ENCODE data around the gene NIT1.

NIT1 gene

GRCh38 chr1:161090617-161091016 is 27.3 kb upstream of the NIT1 start:
- TF ChIP-seq GATA3 (IDR thresholded peaks at IDR 0.05; ENCODE audit: low read depth, low read length) (no peak), GATA2 (IDR thresholded peaks at IDR 0.05; ENCODE audit: low read depth, low read length) (no peak)

DNA sequence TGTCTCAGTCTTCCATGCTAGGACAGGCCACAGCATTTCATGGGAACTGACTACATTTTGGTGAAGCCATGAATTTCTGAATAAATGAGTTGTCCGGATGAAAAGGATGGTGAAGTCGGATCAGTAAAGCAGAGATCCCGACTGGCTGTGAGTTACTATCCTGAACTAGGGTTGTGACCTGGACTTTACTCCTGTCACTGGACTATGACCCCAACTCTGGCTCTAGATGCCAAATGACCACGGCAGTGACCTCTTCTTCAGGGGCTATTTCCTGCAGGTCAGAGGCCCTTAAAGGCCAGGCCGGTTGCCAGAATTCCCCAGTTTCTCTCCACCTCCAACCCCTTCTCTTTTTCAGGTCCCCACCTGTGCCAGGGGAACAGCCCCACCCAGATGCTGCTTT is 26.8 kb upstream of the NIT1 start:
- TF ChIP-seq GATA3 (IDR thresholded peaks at IDR 0.05; ENCODE audit: low read depth, low read length) (no peak), GATA2 (IDR thresholded peaks at IDR 0.05; ENCODE audit: low read depth, low read length) (no peak)

DNA sequence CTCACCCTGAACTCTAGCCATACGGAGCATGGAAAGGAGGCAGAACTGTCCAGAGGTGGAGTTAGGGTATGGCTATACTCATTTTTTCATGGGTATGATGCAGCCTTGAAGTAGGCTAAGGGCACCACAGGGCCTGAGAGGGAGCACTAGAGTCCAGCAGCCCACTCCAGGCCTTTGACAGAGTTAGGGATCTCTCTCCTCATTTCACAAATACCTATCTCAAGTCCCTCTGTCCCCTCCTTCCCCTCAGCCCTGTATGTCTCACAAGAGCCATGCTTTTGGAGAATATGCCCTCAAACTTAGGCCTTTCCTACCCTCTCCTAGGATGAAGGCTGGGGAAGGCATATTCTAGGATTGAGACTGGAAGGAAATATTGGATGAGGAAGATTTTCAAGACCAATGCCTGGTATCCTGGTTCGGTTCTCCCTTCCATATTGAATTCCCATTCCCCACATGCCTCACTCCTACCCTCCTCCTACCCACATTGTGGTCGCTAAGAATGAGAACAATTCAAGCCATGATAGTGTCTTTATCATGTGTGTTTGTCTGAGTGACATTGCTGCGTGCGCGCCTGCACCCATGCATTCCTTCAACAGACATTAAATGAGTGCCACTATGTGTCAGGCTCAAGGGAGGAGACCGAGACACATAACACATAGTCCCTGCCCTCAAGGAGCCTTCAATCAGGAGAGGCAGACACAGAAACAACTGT is 26.0 kb upstream of the NIT1 start:
- no peak for TF ChIP-seq GATA2 (IDR thresholded peaks at IDR 0.05; ENCODE audit: low read depth, low read length)
- TF ChIP-seq GATA3 (IDR thresholded peaks at IDR 0.05; ENCODE audit: low read depth, low read length): no peak

- TF ChIP-seq GATA2 (IDR thresholded peaks at IDR 0.05; ENCODE audit: low read depth, low read length): no peak
- TF ChIP-seq GATA3 (IDR thresholded peaks at IDR 0.05; ENCODE audit: low read depth, low read length): no peak
Observed at GRCh38 chr1:161092621-161093028, 25.3 kb upstream of the NIT1 start.

GRCh38 chr1:161094481-161094880 is 23.4 kb upstream of the NIT1 start:
- TF ChIP-seq GATA3 (IDR thresholded peaks at IDR 0.05; ENCODE audit: low read depth, low read length) (no peak), GATA2 (IDR thresholded peaks at IDR 0.05; ENCODE audit: low read depth, low read length) (no peak)

- TF ChIP-seq GATA3 (IDR thresholded peaks at IDR 0.05; ENCODE audit: low read depth, low read length) (no peak), GATA2 (IDR thresholded peaks at IDR 0.05; ENCODE audit: low read depth, low read length) (no peak)
Observed at GRCh38 chr1:161095230-161095629, 22.7 kb upstream of the NIT1 start.

- TF ChIP-seq GATA2 (IDR thresholded peaks at IDR 0.05; ENCODE audit: low read depth, low read length): no peak
Observed at GRCh38 chr1:161096015-161096414, 21.9 kb upstream of the NIT1 start.

GRCh38 chr1:161096530-161096929 is 21.4 kb upstream of the NIT1 start:
- TF ChIP-seq GATA3 (IDR thresholded peaks at IDR 0.05; ENCODE audit: low read depth, low read length): no peak

GRCh38 chr1:161098210-161099068 is 19.5 kb upstream of the NIT1 start, which contains the start of gene KLHDC9:
Gene KLHDC9, plus strand, starts transcription at chr1:161098361. Its CDS starts 175 bp downstream, at chr1:161098536.
- TF ChIP-seq GATA3 (IDR thresholded peaks at IDR 0.05; ENCODE audit: low read depth, low read length) (no peak), GATA2 (IDR thresholded peaks at IDR 0.05; ENCODE audit: low read depth, low read length) (no peak)

GRCh38 chr1:161099090-161099802 is 18.7 kb upstream of the NIT1 start:
- TF ChIP-seq GATA2 (IDR thresholded peaks at IDR 0.05; ENCODE audit: low read depth, low read length): no peak
- TF ChIP-seq GATA3 (IDR thresholded peaks at IDR 0.05; ENCODE audit: low read depth, low read length): no peak

DNA sequence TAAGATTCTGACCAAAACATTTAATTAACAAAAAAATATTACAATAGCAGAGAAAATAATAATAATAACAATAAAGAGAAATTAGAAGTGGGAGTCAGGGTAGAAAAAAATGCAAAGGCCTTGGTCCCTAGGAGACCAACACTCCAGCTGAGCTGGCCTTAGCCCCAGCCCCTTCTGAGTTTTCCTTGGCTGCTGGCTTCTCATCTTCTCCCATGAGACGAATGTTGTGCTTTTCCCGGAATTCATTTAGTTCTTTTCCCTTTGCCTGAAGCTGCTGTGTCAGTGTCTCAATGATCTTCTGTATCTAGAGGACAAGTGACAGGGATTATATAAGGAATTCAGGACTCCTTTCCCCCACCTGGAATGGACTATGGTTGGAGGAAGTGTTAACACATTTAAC is 17.3 kb upstream of the NIT1 start:
- TF ChIP-seq GATA2 (IDR thresholded peaks at IDR 0.05; ENCODE audit: low read depth, low read length): no peak

- TF ChIP-seq GATA3 (IDR thresholded peaks at IDR 0.05; ENCODE audit: low read depth, low read length) (no peak), GATA2 (IDR thresholded peaks at IDR 0.05; ENCODE audit: low read depth, low read length) (no peak)
Observed at GRCh38 chr1:161106431-161106830, 11.5 kb upstream of the NIT1 start.

GRCh38 chr1:161111117-161111516 is 6.8 kb upstream of the NIT1 start:
- TF ChIP-seq GATA3 (IDR thresholded peaks at IDR 0.05; ENCODE audit: low read depth, low read length): no peak
- TF ChIP-seq GATA2 (IDR thresholded peaks at IDR 0.05; ENCODE audit: low read depth, low read length): no peak

DNA sequence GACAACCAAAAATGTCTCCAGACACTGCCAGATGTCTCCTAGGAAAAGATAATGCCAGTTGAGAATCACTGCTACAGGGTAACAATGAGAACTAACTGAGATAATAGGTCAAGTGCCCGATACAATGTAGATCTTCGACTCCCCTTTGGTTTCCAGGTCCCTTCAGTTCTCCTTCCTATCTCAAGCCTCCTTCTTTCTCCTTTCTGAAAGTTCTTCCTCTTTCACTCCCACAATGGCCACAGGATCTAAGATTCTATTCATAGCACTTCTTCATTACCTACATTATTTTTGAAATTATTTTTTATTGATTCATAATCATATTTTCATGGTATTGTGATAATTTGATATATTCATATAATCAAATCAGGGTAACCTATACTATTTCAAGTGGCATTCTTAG is 6.4 kb upstream of the NIT1 start:
- TF ChIP-seq GATA2 (IDR thresholded peaks at IDR 0.05; ENCODE audit: low read depth, low read length) (no peak), GATA3 (IDR thresholded peaks at IDR 0.05; ENCODE audit: low read depth, low read length) (no peak)

Data from SH-SY5Y (cell line).